ENCODE results near the gene SASH1. TPM values are rescaled to one million over a fixed set of nuclear protein-coding genes. Genes with fewer than 3 reads are reported as not detected.
A peak's percentile ranks its signal among the peaks of the same experiment; 100 is the strongest.

SASH1 gene
- total and polyA plus RNA-seq, 2 donors (not counting 3 experiments of a cell fraction or from before 2014, with no cell fraction given), result 18.5 to 103 TPM

DNA sequence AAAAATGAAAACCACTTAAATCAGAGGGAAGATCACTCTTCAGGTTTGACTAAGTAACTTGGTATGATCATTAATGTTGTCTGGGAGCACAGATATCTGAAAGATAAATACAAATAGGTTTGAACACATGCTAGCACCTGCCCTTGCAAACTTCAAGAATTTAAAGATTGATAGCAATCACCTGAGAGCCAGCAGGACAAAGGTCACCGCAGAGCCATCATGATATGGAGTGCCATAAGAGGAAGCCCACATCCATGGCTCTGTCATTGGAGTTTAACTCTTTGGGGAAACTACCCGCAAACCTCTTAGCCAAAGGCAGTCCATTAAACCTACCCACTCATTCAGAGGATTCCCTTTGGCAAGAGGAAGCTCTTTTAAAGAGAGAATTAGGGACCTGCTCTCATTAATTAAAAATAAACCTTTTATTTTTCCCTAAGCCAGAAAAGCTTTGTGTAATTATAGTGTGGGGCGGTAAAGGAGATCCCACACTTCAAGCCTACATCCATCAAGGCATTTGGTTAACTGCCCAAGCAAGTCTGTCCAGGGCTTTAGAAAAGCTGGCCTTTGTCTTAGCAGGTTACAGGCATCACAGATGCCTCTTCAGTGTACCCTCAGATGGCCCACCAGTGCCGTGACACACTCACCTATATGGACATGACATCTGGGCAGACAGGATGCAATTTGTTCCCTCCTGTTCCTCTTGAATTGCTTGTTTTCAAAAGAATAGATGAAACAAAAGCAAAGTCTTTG, 73.0 kb downstream of the SASH1 start:
- no peak overlapping the region for H3K4me3 ChIP-seq (replicated peaks in 1 of 3; ENCODE audit: insufficient read depth in 1 of 3, low read depth in 1 of 3, low read length in 3 of 3)
- H3K4me1 ChIP-seq (ENCODE audit: control insufficient read depth, extremely low read depth, insufficient read depth, low read length), result peaks cover 41% of the 10 kb centered on the region
- H3K4me2 ChIP-seq (ENCODE audit: insufficient read depth, low read length), result peak overlapping the region; percentile 28

GRCh38 chr6:148416330-148416965, 73.8 kb downstream of the SASH1 start:
- peaks cover 41% of the 10 kb centered on the region for H3K4me1 ChIP-seq (ENCODE audit: control insufficient read depth, extremely low read depth, insufficient read depth, low read length)
- H3K4me3 ChIP-seq (replicated peaks in 1 of 3; ENCODE audit: insufficient read depth in 1 of 3, low read depth in 1 of 3, low read length in 3 of 3), result no peak overlapping the region
- FAIRE-seq (no peak), DNase-seq (ENCODE audit: low read depth, low spot score) (no peak)
- H3K9ac ChIP-seq (replicated peaks; ENCODE audit: extremely low read depth, insufficient read depth, low read length), result no peak overlapping the region
- no peaks in the 10 kb centered on the region for H4K20me1 ChIP-seq (replicated peaks; ENCODE audit: control insufficient read depth, extremely low read depth, insufficient read depth, low read length)
- intact Hi-C loops (cut with micrococcal nuclease), result no loop called here
- no TSS peak for BruUV-seq (replicated peaks)
- no peak overlapping the region for H2AFZ ChIP-seq (ENCODE audit: low read depth, low read length)
- H3K27me3 ChIP-seq (ENCODE audit: control insufficient read depth in 2 of 2, insufficient read depth in 2 of 2, low read length in 2 of 2), result no peaks in the 10 kb centered on the region
- no peaks in the 10 kb centered on the region for H3K9me3 ChIP-seq (replicated peaks; ENCODE audit: control insufficient read depth, insufficient read depth, low read length)
- dilution Hi-C loops (cut with MboI; ENCODE audit: extremely low pct_ligation_motif_present, low sequenced_read_pairs), result no loop called here
- no peaks in the 10 kb centered on the region for H3K36me3 ChIP-seq (ENCODE audit: control insufficient read depth in 2 of 2, extremely low read depth in 1 of 2, insufficient read depth in 2 of 2, low read length in 2 of 2)
- ChIA-PET POLR2A (interaction anchor here (0.7 kb wide), 1 partner anchor 41 kb away, joined by 3 read pairs; no protein-coding TSS in a partner anchor), CTCF (interaction anchor here (1.0 to 1.4 kb wide), 4 partner anchors 9 to 239 kb away, joined by 3 to 4 read pairs (median 3); no protein-coding TSS in a partner anchor)
- H3K27ac ChIP-seq (ENCODE audit: insufficient read depth, low read depth, low read length), result no peak overlapping the region
- H3K9me1 ChIP-seq (replicated peaks; ENCODE audit: control insufficient read depth, extremely low read depth, insufficient read depth, low read length), result no peaks in the 10 kb centered on the region
- H3K79me2 ChIP-seq (ENCODE audit: control insufficient read depth, insufficient read depth, low read length), result peaks cover 91% of the 10 kb centered on the region
- no peak overlapping the region for H3K4me2 ChIP-seq (ENCODE audit: insufficient read depth, low read length)
- TF ChIP-seq, protein P1, sequence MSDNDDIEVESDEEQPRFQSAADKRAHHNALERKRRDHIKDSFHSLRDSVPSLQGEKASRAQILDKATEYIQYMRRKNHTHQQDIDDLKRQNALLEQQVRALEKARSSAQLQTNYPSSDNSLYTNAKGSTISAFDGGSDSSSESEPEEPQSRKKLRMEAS (IDR thresholded peaks at IDR 0.05; ENCODE audit: insufficient read depth, insufficient read length), result no peak
- no peak for TF ChIP-seq POLR2A (IDR thresholded peaks at IDR 0.05; ENCODE audit: low read depth, low read length)
- TF ChIP-seq CTCF (IDR thresholded peaks at IDR 0.05; ENCODE audit: extremely low read depth in 1 of 2, insufficient read depth in 1 of 2, low read depth in 1 of 2, low read length in 2 of 2), result no peak
- TF ChIP-seq GATA2 (IDR thresholded peaks at IDR 0.05; ENCODE audit: insufficient read depth, insufficient read length, low read depth, low read length), result no peak
- no peak for TF ChIP-seq JUN (IDR thresholded peaks at IDR 0.05; ENCODE audit: borderline replicate concordance, insufficient read depth, insufficient read length, low read depth)
- TF ChIP-seq FOS (IDR thresholded peaks at IDR 0.05; ENCODE audit: borderline replicate concordance, insufficient read depth, low read length), result no peak
- no peak for TF ChIP-seq MYC (IDR thresholded peaks at IDR 0.05; ENCODE audit: low read depth, low read length)
- TF ChIP-seq EZH2 (IDR thresholded peaks at IDR 0.05; ENCODE audit: borderline replicate concordance, low read depth, low read length, severe bottlenecking), result no peak
- no peak for TF ChIP-seq POLR2AphosphoS5 (IDR thresholded peaks at IDR 0.05; ENCODE audit: insufficient read depth, low read depth, low read length)

More for the DNA sequence above, 73.0 kb downstream of the SASH1 start:
- peaks cover 93% of the 10 kb centered on the region for H3K79me2 ChIP-seq (ENCODE audit: control insufficient read depth, insufficient read depth, low read length)
- CTCF ChIA-PET, result interaction anchor here (0.8 to 1.4 kb wide), 2 partner anchors 17 to 49 kb away, joined by 3 read pairs; no protein-coding TSS in a partner anchor
- TF ChIP-seq FOS (IDR thresholded peaks at IDR 0.05; ENCODE audit: borderline replicate concordance, insufficient read depth, low read length) (no peak), JUN (IDR thresholded peaks at IDR 0.05; ENCODE audit: borderline replicate concordance, insufficient read depth, insufficient read length, low read depth) (no peak)
- no peaks in the 10 kb centered on the region for H4K20me1 ChIP-seq (replicated peaks; ENCODE audit: control insufficient read depth, extremely low read depth, insufficient read depth, low read length)
- peak overlapping the region; percentile 15 for H3K27ac ChIP-seq (ENCODE audit: insufficient read depth, low read depth, low read length)
- no TSS peak for BruUV-seq (replicated peaks)
- H3K27me3 ChIP-seq (ENCODE audit: control insufficient read depth in 2 of 2, insufficient read depth in 2 of 2, low read length in 2 of 2), result no peaks in the 10 kb centered on the region
- no peaks in the 10 kb centered on the region for H3K9me1 ChIP-seq (replicated peaks; ENCODE audit: control insufficient read depth, extremely low read depth, insufficient read depth, low read length)
- H3K9me3 ChIP-seq (replicated peaks; ENCODE audit: control insufficient read depth, insufficient read depth, low read length), result no peaks in the 10 kb centered on the region
- H3K36me3 ChIP-seq (ENCODE audit: control insufficient read depth in 2 of 2, extremely low read depth in 1 of 2, insufficient read depth in 2 of 2, low read length in 2 of 2), result no peaks in the 10 kb centered on the region
- FAIRE-seq, result no peak
- no peak overlapping the region for H2AFZ ChIP-seq (ENCODE audit: low read depth, low read length)
- H3K9ac ChIP-seq (replicated peaks; ENCODE audit: extremely low read depth, insufficient read depth, low read length), result no peak overlapping the region
- DNase-seq (ENCODE audit: low read depth, low spot score), result peak; percentile 45
- POLR2A ChIA-PET, result interaction anchor here (0.7 kb wide), 1 partner anchor 41 kb away, joined by 3 read pairs; no protein-coding TSS in a partner anchor
- dilution Hi-C loops (cut with MboI; ENCODE audit: extremely low pct_ligation_motif_present, low sequenced_read_pairs) (no loop called here), intact Hi-C loops (cut with micrococcal nuclease) (no loop called here)

Measured in endothelial cell of umbilical vein (primary cell).